ENCODE results near the gene BCLAF1.

DNA sequence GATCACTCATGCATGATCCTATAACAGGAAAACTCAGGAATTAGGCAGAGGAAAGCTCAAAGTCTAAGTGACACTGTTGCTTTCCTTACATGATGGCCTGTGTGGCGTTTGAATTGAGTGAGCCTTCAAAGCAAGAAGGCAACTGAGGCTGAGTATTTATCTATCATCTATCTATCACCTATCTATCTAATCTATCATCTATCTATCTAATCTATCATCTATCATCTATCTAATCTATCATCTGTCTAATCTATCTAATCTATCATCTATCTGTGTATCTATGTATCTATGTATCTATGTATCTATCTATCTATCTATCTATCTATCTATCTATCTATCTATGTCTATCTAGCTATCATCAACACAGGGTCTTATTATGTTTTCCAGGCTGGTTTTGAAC, 41.8 kb upstream of the BCLAF1 start:
- TF ChIP-seq, protein P1, sequence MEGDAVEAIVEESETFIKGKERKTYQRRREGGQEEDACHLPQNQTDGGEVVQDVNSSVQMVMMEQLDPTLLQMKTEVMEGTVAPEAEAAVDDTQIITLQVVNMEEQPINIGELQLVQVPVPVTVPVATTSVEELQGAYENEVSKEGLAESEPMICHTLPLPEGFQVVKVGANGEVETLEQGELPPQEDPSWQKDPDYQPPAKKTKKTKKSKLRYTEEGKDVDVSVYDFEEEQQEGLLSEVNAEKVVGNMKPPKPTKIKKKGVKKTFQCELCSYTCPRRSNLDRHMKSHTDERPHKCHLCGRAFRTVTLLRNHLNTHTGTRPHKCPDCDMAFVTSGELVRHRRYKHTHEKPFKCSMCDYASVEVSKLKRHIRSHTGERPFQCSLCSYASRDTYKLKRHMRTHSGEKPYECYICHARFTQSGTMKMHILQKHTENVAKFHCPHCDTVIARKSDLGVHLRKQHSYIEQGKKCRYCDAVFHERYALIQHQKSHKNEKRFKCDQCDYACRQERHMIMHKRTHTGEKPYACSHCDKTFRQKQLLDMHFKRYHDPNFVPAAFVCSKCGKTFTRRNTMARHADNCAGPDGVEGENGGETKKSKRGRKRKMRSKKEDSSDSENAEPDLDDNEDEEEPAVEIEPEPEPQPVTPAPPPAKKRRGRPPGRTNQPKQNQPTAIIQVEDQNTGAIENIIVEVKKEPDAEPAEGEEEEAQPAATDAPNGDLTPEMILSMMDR (IDR thresholded peaks at IDR 0.05 in 2 of 3, conservative IDR thresholded peaks at IDR 0.05 in 1 of 3; ENCODE audit: borderline replicate concordance in 1 of 3, insufficient read depth in 1 of 3, low read depth in 2 of 3, low read length in 2 of 3) = no peak
- TF ChIP-seq, protein P2, sequence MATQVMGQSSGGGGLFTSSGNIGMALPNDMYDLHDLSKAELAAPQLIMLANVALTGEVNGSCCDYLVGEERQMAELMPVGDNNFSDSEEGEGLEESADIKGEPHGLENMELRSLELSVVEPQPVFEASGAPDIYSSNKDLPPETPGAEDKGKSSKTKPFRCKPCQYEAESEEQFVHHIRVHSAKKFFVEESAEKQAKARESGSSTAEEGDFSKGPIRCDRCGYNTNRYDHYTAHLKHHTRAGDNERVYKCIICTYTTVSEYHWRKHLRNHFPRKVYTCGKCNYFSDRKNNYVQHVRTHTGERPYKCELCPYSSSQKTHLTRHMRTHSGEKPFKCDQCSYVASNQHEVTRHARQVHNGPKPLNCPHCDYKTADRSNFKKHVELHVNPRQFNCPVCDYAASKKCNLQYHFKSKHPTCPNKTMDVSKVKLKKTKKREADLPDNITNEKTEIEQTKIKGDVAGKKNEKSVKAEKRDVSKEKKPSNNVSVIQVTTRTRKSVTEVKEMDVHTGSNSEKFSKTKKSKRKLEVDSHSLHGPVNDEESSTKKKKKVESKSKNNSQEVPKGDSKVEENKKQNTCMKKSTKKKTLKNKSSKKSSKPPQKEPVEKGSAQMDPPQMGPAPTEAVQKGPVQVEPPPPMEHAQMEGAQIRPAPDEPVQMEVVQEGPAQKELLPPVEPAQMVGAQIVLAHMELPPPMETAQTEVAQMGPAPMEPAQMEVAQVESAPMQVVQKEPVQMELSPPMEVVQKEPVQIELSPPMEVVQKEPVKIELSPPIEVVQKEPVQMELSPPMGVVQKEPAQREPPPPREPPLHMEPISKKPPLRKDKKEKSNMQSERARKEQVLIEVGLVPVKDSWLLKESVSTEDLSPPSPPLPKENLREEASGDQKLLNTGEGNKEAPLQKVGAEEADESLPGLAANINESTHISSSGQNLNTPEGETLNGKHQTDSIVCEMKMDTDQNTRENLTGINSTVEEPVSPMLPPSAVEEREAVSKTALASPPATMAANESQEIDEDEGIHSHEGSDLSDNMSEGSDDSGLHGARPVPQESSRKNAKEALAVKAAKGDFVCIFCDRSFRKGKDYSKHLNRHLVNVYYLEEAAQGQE (IDR thresholded peaks at IDR 0.05; ENCODE audit: low read depth) = no peak
- TF ChIP-seq EZH2 (IDR thresholded peaks at IDR 0.05) (no peak), CEBPB (IDR thresholded peaks at IDR 0.05; ENCODE audit: low read depth) (no peak), EZH2phosphoT487 (IDR thresholded peaks at IDR 0.05; ENCODE audit: borderline replicate concordance) (no peak), TCF7L2 (IDR thresholded peaks at IDR 0.05; ENCODE audit: borderline replicate concordance, extremely low read depth, insufficient read depth, insufficient read length) (no peak), POLR2A (IDR thresholded peaks at IDR 0.05; ENCODE audit: borderline replicate concordance, extremely low read depth, insufficient read depth, insufficient read length) (no peak)

All from HCT116 (cell line).